Measurements from ENCODE around the gene DDX50.
A peak's percentile ranks its signal among the peaks of the same experiment; 100 is the strongest.
"Not testable (repeated sequence)": the region's sequence is repeated elsewhere in the genome, so short reads cannot be mapped to it uniquely, and the experiment has no call there.

The DDX50 gene

DNA sequence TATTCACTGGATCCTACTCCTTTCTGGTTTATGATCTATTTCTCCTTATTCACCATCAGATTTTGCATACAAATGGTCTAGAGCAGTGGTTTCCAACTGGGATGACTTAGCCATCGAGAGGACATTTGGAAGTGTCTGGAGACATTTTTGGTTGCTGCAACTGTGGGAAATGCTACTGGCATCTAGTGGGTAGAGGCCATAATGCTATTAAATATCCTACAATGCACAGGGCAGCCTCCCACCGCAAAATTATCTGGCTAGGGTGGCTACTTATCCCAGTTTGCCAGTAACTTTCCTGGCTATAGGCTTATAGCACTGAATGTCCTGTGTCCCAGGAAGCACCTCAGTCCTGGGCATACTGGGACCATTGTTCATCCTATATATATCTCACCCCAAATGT is 21.5 kb upstream of the DDX50 start:
- Mint-ChIP-seq H3K27ac (no peak overlapping the region), H3K4me1 (no peaks in the 10 kb centered on the region), H3K27me3 (peaks cover 10% of the 10 kb centered on the region), H3K9me3 (no peaks in the 10 kb centered on the region), H3K4me3 (no peak overlapping the region), H3K36me3 (no peaks in the 10 kb centered on the region)
- DNase-seq: no peak
- CTCF ChIA-PET: interaction anchor here (0.5 kb wide), 1 partner anchor 47 kb away, joined by 4 read pairs; no protein-coding TSS in a partner anchor

- Mint-ChIP-seq H3K27me3 (peaks cover 10% of the 10 kb centered on the region), H3K4me3 (no peak overlapping the region), H3K9me3 (no peaks in the 10 kb centered on the region), H3K27ac (no peak overlapping the region), H3K36me3 (no peaks in the 10 kb centered on the region), H3K4me1 (no peaks in the 10 kb centered on the region)
- CTCF ChIA-PET: interaction anchor here (0.7 kb wide), 1 partner anchor 122 kb away, joined by 3 read pairs; no protein-coding TSS in a partner anchor
- DNase-seq: no peak
Observed at GRCh38 chr10:68880181-68880580, 20.9 kb upstream of the DDX50 start.

GRCh38 chr10:68895041-68895440 is 6.1 kb upstream of the DDX50 start:
- Mint-ChIP-seq H3K4me3 (no peak overlapping the region), H3K27me3 (peaks cover 14% of the 10 kb centered on the region), H3K36me3 (no peaks in the 10 kb centered on the region), H3K4me1 (peaks cover 12% of the 10 kb centered on the region), H3K27ac (no peak overlapping the region), H3K9me3 (no peaks in the 10 kb centered on the region)
- CTCF ChIA-PET: interaction anchor here (1.1 kb wide), 1 partner anchor 11 kb away, joined by 3 read pairs; no protein-coding TSS in a partner anchor
- no peak for DNase-seq

DNA sequence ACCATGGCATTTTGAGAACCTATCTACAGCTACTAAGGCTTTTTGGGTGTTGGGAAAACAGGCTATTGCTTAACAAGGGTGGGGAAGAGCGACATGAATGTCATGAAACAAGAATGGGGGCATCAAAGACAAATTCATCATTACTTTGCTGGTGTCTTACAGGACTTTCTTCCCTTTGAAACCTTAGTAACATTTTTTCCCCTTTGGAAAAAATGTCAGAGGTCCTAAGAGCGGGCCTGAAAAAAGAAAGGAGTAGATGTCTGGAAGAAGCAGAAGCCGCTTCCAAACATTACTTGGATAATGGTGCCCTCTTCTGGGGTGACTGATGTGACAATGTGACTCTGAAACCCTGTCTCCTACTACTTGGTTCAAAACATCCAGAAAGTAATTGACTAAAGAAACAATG is 3.8 kb upstream of the DDX50 start:
- Mint-ChIP-seq H3K27ac (no peak overlapping the region), H3K36me3 (peaks cover 3% of the 10 kb centered on the region), H3K27me3 (peaks cover 14% of the 10 kb centered on the region), H3K4me3 (no peak overlapping the region), H3K9me3 (no peaks in the 10 kb centered on the region), H3K4me1 (peaks cover 28% of the 10 kb centered on the region)
- peak; percentile 67 for DNase-seq
- CTCF ChIA-PET: interaction anchor here (0.6 to 1.7 kb wide), 6 partner anchors 10 to 1042 kb away, joined by 3 to 8 read pairs (median 4); partner anchors contain the start of genes DNA2 and STOX1

DNA sequence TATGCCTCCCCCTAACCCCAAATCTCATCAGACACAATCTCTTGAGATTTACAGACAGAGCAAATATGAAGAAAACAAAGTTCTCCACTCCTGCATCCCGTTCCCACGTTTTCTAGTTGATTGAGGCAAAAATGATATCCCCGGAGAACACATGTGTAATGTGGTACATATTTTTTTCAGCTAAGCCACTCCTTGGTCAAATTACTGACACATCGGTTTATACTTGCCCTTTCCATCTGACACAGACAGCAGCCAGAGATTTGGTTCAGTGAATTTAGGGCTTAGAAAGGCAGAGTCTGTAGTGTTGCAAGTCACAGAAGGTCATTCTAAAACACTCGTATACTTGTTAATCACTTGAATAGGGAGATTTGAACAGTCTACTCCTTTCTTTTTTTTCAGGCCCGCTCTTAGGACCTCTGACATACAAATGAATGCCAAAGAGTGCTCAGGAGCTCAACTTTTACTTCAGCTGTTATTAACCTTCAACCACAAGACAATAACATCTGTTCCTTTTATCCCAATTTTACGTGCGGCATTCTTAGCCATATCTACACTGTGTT is 1.8 kb upstream of the DDX50 start:
- DNase-seq: no peak
- CTCF ChIA-PET: interaction anchor here (1.1 to 1.3 kb wide), 3 partner anchors 10 to 594 kb away, joined by 3 to 5 read pairs (median 3); no protein-coding TSS in a partner anchor
- Mint-ChIP-seq H3K9me3 (no peaks in the 10 kb centered on the region), H3K27ac (no peak overlapping the region), H3K36me3 (peaks cover 12% of the 10 kb centered on the region), H3K4me1 (peaks cover 41% of the 10 kb centered on the region), H3K4me3 (peak overlapping the region; percentile 27), H3K27me3 (peaks cover 4% of the 10 kb centered on the region)

DNA sequence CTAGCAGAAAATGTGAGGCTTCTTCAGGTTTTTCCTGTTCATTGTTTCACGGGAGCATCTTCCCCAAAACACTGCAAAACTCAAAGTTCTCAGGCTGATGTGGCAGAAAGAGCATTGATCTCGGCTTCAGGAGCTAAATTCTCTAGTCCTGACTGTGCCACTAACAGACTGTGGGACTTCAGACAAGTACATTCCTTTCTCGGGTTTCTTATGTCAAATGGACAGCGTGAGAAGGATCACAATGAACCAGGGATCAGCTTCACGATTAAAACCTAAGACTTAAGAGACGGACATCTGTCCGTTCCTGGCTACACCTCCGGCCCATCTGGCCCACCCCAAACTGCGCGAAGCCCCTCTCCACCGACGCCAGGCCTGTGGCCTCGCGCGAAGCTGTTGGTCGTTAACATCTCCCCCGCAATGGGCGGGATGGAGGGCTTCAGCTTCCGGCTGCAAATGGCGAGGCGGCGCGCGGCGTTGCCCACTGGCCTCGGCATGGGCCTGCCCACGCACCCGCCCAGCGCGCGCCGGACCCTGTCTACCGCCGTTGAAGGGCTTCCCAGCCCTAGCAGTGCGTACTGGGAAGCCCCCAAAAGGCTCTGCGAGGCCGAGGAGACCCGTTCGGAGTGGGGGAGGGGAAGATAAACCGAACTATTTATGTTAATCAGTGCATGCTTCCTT is 549 bp upstream of the DDX50 start:
- Mint-ChIP-seq H3K27me3 (no peaks in the 10 kb centered on the region), H3K4me3 (peak overlapping the region; percentile 81), H3K4me1 (peaks cover 52% of the 10 kb centered on the region), H3K9me3 (no peaks in the 10 kb centered on the region), H3K27ac (peak overlapping the region; percentile 98), H3K36me3 (peaks cover 16% of the 10 kb centered on the region)
- CTCF ChIA-PET: interaction anchor here (1.1 to 1.3 kb wide), 2 partner anchors 11 to 552 kb away, joined by 3 to 5 read pairs; no protein-coding TSS in a partner anchor
- DNase-seq: no peak

DNA sequence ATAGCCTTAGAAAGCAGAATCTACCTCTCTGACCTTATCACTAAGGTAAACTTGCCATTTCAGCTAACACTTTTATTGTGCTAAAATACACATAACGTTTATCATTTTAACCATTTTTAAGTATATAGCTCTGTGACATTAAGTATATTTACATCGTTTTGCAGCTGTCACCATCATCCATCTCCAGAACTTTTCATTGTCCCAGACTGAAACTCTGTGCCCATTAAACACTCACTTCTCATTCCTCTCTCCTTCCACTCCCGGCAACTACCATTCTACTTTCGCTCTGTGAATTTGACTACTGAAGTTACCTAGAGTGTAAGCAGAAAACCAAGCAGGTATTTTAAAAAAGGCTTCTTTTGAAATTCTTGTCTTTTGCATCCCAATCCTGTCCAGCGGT is 1.3 kb downstream of the DDX50 start:
- H3K27me3 Mint-ChIP-seq: no peaks in the 10 kb centered on the region
- no peak for DNase-seq
- H3K36me3 Mint-ChIP-seq: peaks cover 26% of the 10 kb centered on the region
- peaks cover 62% of the 10 kb centered on the region for H3K4me1 Mint-ChIP-seq
- no peaks in the 10 kb centered on the region for H3K9me3 Mint-ChIP-seq
- H3K27ac Mint-ChIP-seq: peak overlapping the region; percentile 0
- H3K4me3 Mint-ChIP-seq: peak overlapping the region; percentile 81
- CTCF ChIA-PET: interaction anchor here (0.9 kb wide), 1 partner anchor 104 kb away, joined by 4 read pairs; no protein-coding TSS in a partner anchor

GRCh38 chr10:68924593-68924992 is 23.5 kb downstream of the DDX50 start:
- Mint-ChIP-seq H3K4me1 (no peaks in the 10 kb centered on the region), H3K27ac (peak overlapping the region; percentile 17), H3K9me3 (no peaks in the 10 kb centered on the region), H3K27me3 (no peaks in the 10 kb centered on the region), H3K36me3 (peaks cover 29% of the 10 kb centered on the region), H3K4me3 (no peak overlapping the region)
- no peak for DNase-seq
- CTCF ChIA-PET: no interaction called here

GRCh38 chr10:68925489-68925888 is 24.4 kb downstream of the DDX50 start:
- H3K4me1 Mint-ChIP-seq: no peaks in the 10 kb centered on the region
- CTCF ChIA-PET: no interaction called here
- H3K27ac Mint-ChIP-seq: no peak overlapping the region
- DNase-seq: no peak
- no peak overlapping the region for H3K4me3 Mint-ChIP-seq
- H3K9me3 Mint-ChIP-seq: no peaks in the 10 kb centered on the region
- no peaks in the 10 kb centered on the region for H3K27me3 Mint-ChIP-seq
- H3K36me3 Mint-ChIP-seq: peaks cover 29% of the 10 kb centered on the region

GRCh38 chr10:68929157-68929556 is 28.0 kb downstream of the DDX50 start:
- CTCF ChIA-PET, H3K4me3 Mint-ChIP-seq, H3K4me1 Mint-ChIP-seq, H3K27me3 Mint-ChIP-seq, DNase-seq, H3K27ac Mint-ChIP-seq, H3K9me3 Mint-ChIP-seq: not testable (repeated sequence)
- peaks cover 38% of the 10 kb centered on the region for H3K36me3 Mint-ChIP-seq

DNA sequence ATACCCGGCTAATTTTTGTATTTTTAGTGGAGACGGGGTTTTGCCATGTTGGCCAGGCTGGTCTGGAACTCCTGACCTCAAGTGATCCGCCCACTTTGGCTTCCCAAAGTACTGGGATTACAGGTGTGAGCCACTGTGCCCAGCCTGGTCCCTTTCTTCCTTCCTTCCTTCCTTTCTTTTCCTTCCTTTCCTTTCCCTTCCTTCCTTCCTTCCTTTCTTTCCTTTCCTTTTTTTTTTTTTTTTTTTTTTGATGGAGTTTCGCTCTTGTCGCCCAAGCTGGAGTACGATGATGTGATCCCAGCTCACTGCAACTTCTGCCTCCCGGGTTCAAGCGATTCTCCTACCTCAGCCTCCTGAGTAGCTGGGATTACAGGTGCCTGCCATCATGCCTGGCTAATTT is 28.8 kb downstream of the DDX50 start:
- H3K27ac Mint-ChIP-seq, H3K9me3 Mint-ChIP-seq, H3K4me1 Mint-ChIP-seq, H3K4me3 Mint-ChIP-seq, DNase-seq, CTCF ChIA-PET, H3K27me3 Mint-ChIP-seq: not testable (repeated sequence)
- peaks cover 36% of the 10 kb centered on the region for H3K36me3 Mint-ChIP-seq

- CTCF ChIA-PET: interaction anchor here (0.6 kb wide), 1 partner anchor 722 kb away, joined by 3 read pairs; no protein-coding TSS in a partner anchor
- peaks cover 49% of the 10 kb centered on the region for H3K36me3 Mint-ChIP-seq
- not testable (repeated sequence) for H3K27ac Mint-ChIP-seq
Observed at GRCh38 chr10:68932860-68933259, 31.7 kb downstream of the DDX50 start.

GRCh38 chr10:68934994-68935393 is 33.9 kb downstream of the DDX50 start:
- CTCF ChIA-PET: no interaction called here
- no peaks in the 10 kb centered on the region for H3K27me3 Mint-ChIP-seq

More at GRCh38 chr10:68932860-68933259, 31.7 kb downstream of the DDX50 start:
- H3K4me1 Mint-ChIP-seq, H3K27me3 Mint-ChIP-seq, DNase-seq, H3K4me3 Mint-ChIP-seq, H3K9me3 Mint-ChIP-seq: not testable (repeated sequence)

DNA sequence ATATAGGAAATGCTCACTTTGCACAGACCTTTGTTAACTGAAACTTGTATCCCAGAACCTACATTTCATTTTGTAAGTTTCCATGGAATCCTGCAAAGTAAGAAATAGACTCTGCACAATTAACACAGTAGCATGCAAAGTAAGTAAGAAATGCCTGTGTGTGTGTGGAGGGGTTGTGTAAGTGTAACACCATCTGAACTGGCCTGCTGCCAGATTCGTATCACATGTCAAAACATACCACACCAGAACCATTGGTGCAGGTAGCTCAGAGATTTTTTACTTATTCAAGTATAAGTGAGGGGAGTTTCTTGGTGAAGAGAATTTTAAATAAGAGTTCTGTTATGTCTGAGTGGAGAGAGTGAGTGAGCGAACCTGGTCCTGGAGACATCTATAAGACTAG is 37.0 kb downstream of the DDX50 start:
- CTCF ChIA-PET: no interaction called here
- no peak overlapping the region for H3K27ac Mint-ChIP-seq
- H3K4me3 Mint-ChIP-seq: no peak overlapping the region
- no peaks in the 10 kb centered on the region for H3K27me3 Mint-ChIP-seq
- no peaks in the 10 kb centered on the region for H3K9me3 Mint-ChIP-seq
- no peak for DNase-seq
- H3K4me1 Mint-ChIP-seq: peaks cover 2% of the 10 kb centered on the region
- H3K36me3 Mint-ChIP-seq: peaks cover 40% of the 10 kb centered on the region

More at GRCh38 chr10:68934994-68935393, 33.9 kb downstream of the DDX50 start:
- Mint-ChIP-seq H3K36me3 (peaks cover 51% of the 10 kb centered on the region), H3K27ac (no peak overlapping the region), H3K9me3 (no peaks in the 10 kb centered on the region), H3K4me1 (peaks cover 2% of the 10 kb centered on the region), H3K4me3 (no peak overlapping the region)
- no peak for DNase-seq

- H3K9me3 Mint-ChIP-seq: no peaks in the 10 kb centered on the region
- H3K4me3 Mint-ChIP-seq: no peak overlapping the region
- H3K27ac Mint-ChIP-seq: no peak overlapping the region
- peaks cover 41% of the 10 kb centered on the region for H3K36me3 Mint-ChIP-seq
- CTCF ChIA-PET: no interaction called here
- no peaks in the 10 kb centered on the region for H3K27me3 Mint-ChIP-seq
- no peak for DNase-seq
- peaks cover 2% of the 10 kb centered on the region for H3K4me1 Mint-ChIP-seq
Observed at GRCh38 chr10:68938884-68939283, 37.8 kb downstream of the DDX50 start.

Measured in activated naive CD4-positive, alpha-beta T cell treated with anti-CD3 and anti-CD28 coated beads, Interleukin-2, amount 10 ng/mL, durations not matched to agents 7 days and 5 days (primary cell).